CD14-positive monocyte (primary cell): ENCODE results near the gene RNFT2. TPM values are rescaled to one million over a fixed set of nuclear protein-coding genes. Genes with fewer than 3 reads are reported as not detected.

Experiments used
- DNase-seq, 3 donors: peaks; one replicate each; pipeline ENCODE4 v3.0.0-alpha.2; 2011 to 2022
- H2AFZ ChIP-seq: 2 replicates; pipeline ENCODE4 v1.6.0; 2012; ENCODE audit warnings: mild to moderate bottlenecking, low read depth, low read length, inconsistent platforms; ENCODE audit not compliant: insufficient read depth, poor library complexity, severe bottlenecking
- H3K27ac ChIP-seq, 2 donors: 1 replicate in 1 of 2; 2 replicates in 1 of 2; pipeline ENCODE4 v1.5.1; 2012 to 2013; ENCODE audit warnings: low read length in 2 of 2, control low read depth in 1 of 2, inconsistent platforms in 1 of 2, low read depth in 1 of 2, mild to moderate bottlenecking in 1 of 2
- H3K27me3 ChIP-seq, 2 donors: one replicate each; pipeline versions ENCODE4 v1.6.0 to v1.6.1; 2011 to 2013; ENCODE audit warnings: low read length in 2 of 2; ENCODE audit not compliant: control insufficient read depth in 2 of 2, insufficient read depth in 2 of 2
- H3K36me3 ChIP-seq, 2 donors: replicated peaks in 1 of 2; 1 replicate in 1 of 2; 2 replicates in 1 of 2; pipeline versions ENCODE4 v1.5.1 to v1.6.1; 2012 to 2013; ENCODE audit warnings: low read length in 2 of 2, control low read depth in 1 of 2, inconsistent platforms in 1 of 2, mild to moderate bottlenecking in 1 of 2; ENCODE audit not compliant: insufficient read depth in 2 of 2, control insufficient read depth in 1 of 2
- H3K4me1 ChIP-seq, 2 donors: 1 replicate in 1 of 2; 2 replicates in 1 of 2; pipeline versions ENCODE4 v1.5.1 to v1.6.1; 2012 to 2013; ENCODE audit warnings: low read length in 2 of 2, control low read depth in 1 of 2, inconsistent platforms in 1 of 2, mild to moderate bottlenecking in 1 of 2, moderate library complexity in 1 of 2; ENCODE audit not compliant: insufficient read depth in 2 of 2, control insufficient read depth in 1 of 2
- H3K4me2 ChIP-seq: replicated peaks from 2 replicates; pipeline ENCODE3; 2012; ENCODE audit warnings: low read length, moderate library complexity, mild to moderate bottlenecking; ENCODE audit not compliant: poor library complexity, severe bottlenecking; ENCODE audit errors: extremely low read depth
- H3K4me3 ChIP-seq, 3 experiments: fragments of 200-600 bp in 1 of 3; sonication (generic) in 1 of 3; replicated peaks in 1 of 3; 1 replicate in 2 of 3; 2 replicates in 1 of 3; pipeline ENCODE4 v1.5.1; 2011 to 2013; ENCODE audit warnings: low read length in 3 of 3, mild to moderate bottlenecking in 3 of 3, control low read depth in 2 of 3, low read depth in 2 of 3, inconsistent platforms in 1 of 3, moderate library complexity in 1 of 3
- H3K79me2 ChIP-seq: 2 replicates; pipeline ENCODE4 v1.6.0; 2012; ENCODE audit warnings: mild to moderate bottlenecking, control low read depth, inconsistent platforms, low read length, moderate library complexity; ENCODE audit not compliant: insufficient read depth
- H3K9ac ChIP-seq: 2 replicates; pipeline ENCODE4 v1.6.0; 2017; ENCODE audit warnings: low read length, mild to moderate bottlenecking; ENCODE audit not compliant: insufficient read depth, poor library complexity, severe bottlenecking
- H3K9me3 ChIP-seq, 2 donors: replicated peaks in 1 of 2; 1 replicate in 1 of 2; 2 replicates in 1 of 2; pipeline versions ENCODE4 v1.5.1 to v1.6.1; 2012 to 2013; ENCODE audit warnings: low read length in 2 of 2, control low read depth in 1 of 2; ENCODE audit not compliant: control insufficient read depth in 1 of 2, insufficient read depth in 1 of 2
- H4K20me1 ChIP-seq: 2 replicates; pipeline ENCODE4 v1.6.0; 2012; ENCODE audit warnings: mild to moderate bottlenecking, low read length, control low read depth, moderate library complexity; ENCODE audit not compliant: insufficient read depth
- H3K27ac Mint-ChIP-seq, 7 donors: one replicate each; pipeline ENCODE4 v1.8.0; 2020; ENCODE audit warnings: mild to moderate bottlenecking in 7 of 7, mixed read lengths in 7 of 7, moderate library complexity in 6 of 7, inconsistent platforms in 2 of 7
- H3K27me3 Mint-ChIP-seq, 3 donors: one replicate each; pipeline ENCODE4 v1.8.0; 2021 to 2022; ENCODE audit warnings: low read depth in 3 of 3, mild to moderate bottlenecking in 3 of 3, mixed read lengths in 3 of 3, moderate library complexity in 3 of 3, inconsistent platforms in 1 of 3
- H3K36me3 Mint-ChIP-seq, 2 donors: one replicate each; pipeline ENCODE4 v1.8.0; 2020; ENCODE audit warnings: mixed read lengths in 2 of 2, inconsistent platforms in 1 of 2, mild to moderate bottlenecking in 1 of 2
- H3K4me1 Mint-ChIP-seq: one replicate; pipeline ENCODE4 v1.8.0; 2020; ENCODE audit warnings: mild to moderate bottlenecking, mixed read lengths
- H3K4me3 Mint-ChIP-seq, 2 donors: one replicate each; pipeline ENCODE4 v1.8.0; 2020; ENCODE audit warnings: mild to moderate bottlenecking in 2 of 2, mixed read lengths in 2 of 2, moderate library complexity in 1 of 2
- H3K9me3 Mint-ChIP-seq, 7 donors: one replicate each; pipeline ENCODE4 v1.8.0; 2020 to 2022; ENCODE audit warnings: mixed read lengths in 7 of 7, mild to moderate bottlenecking in 6 of 7, moderate library complexity in 6 of 7, inconsistent platforms in 2 of 7
- CTCF ChIP-seq: fragments of 200-600 bp; IDR thresholded peaks from one replicate; pipeline ENCODE4 v1.8.0; 2022; ENCODE audit warnings: antibody characterized with exemption, mild to moderate bottlenecking
- WGBS: methylation state at CpG from one replicate; pipeline ENCODE4 v1.1.5; 2013; ENCODE audit warnings: missing lambda C conversion rate; ENCODE audit not compliant: insufficient coverage; 5-methylcytosine and 5-hydroxymethylcytosine counted together
- intact Hi-C, 2 donors: fragments of 100-400 bp; cut with micrococcal nuclease; formaldehyde crosslinking; loops; one replicate each; pipeline versions ENCODE4 v1.15.0 to v1.15.1; 2023
- polyA plus RNA-seq, 3 donors: library from polyadenylated mRNA; depleted of rRNA in 1 of 3; unstranded in 2 of 3; stranded (reverse) in 1 of 3; fragments of 300-500 nt in 2 of 3; fragments of >200 nt in 1 of 3; fragmentation: Illumina TruSeq in 2 of 3; gene quantifications; 1 replicate in 2 of 3; 2 replicates in 1 of 3; pipeline ENCODE4 v1.2.3, GENCODE V29; 2012 to 2021

RNFT2 gene
- polyA plus RNA-seq, 3 donors: 0.05 TPM; not detected in 2

- H3K9me3 Mint-ChIP-seq: no peaks in the 10 kb centered on the region
- peaks cover 10% of the 10 kb centered on the region for H3K4me1 Mint-ChIP-seq
- Histone ChIP-seq H3K27ac (no peak overlapping the region), H2AFZ (peak overlapping the region; percentile 54), H3K36me3 (peaks cover 0 to 15% of the 10 kb centered on the region in 2 donors), H3K79me2 (no peaks in the 10 kb centered on the region), H3K27me3 (peaks cover 15 to 20% of the 10 kb centered on the region in 2 donors), H3K4me1 (peaks cover 7 to 8% of the 10 kb centered on the region in 2 donors), H3K4me3 (no peak overlapping the region), H3K9me3 (no peaks in the 10 kb centered on the region), H3K9ac (no peak overlapping the region), H4K20me1 (no peaks in the 10 kb centered on the region), H3K4me2 (peak overlapping the region; percentile 43)
- TF ChIP-seq CTCF: peak; percentile 75
- peak; percentile 30 to 41 (median 39) for DNase-seq
- peak overlapping the region in 1 of 7 donors; percentile 27 for H3K27ac Mint-ChIP-seq
- H3K36me3 Mint-ChIP-seq: peaks cover 14 to 16% of the 10 kb centered on the region in 2 donors
- WGBS: 23% methylated on average over 24 of the region's 26 CpGs
- H3K27me3 Mint-ChIP-seq: peaks cover 18 to 25% (median 20%) of the 10 kb centered on the region in 3 donors
- H3K4me3 Mint-ChIP-seq: peak overlapping the region; percentile 59 to 85
- intact Hi-C loops: loop anchor here (5.0 to 10.0 kb wide), 2 partner anchors 712 to 714 kb away; no protein-coding TSS in a partner anchor
Measured at GRCh38 chr12:116708826-116709756, 29.0 kb upstream of the RNFT2 start.

- TF ChIP-seq CTCF: no peak
- peaks cover 7 to 8% of the 10 kb centered on the region in 2 donors for H3K4me1 ChIP-seq
- H3K27ac Mint-ChIP-seq: no peak overlapping the region
- peaks cover 10% of the 10 kb centered on the region for H3K4me1 Mint-ChIP-seq
- no peaks in the 10 kb centered on the region for H3K9me3 ChIP-seq
- 54% methylated on average over 8 of the region's 10 CpGs for WGBS
- no peak overlapping the region for H3K4me2 ChIP-seq
- H3K36me3 Mint-ChIP-seq: peaks cover 16 to 22% of the 10 kb centered on the region in 2 donors
- H3K4me3 Mint-ChIP-seq: peak overlapping the region in 1 of 2 donors; percentile 33
- H3K27me3 Mint-ChIP-seq: peaks cover 18 to 25% (median 20%) of the 10 kb centered on the region in 3 donors
- H4K20me1 ChIP-seq: no peaks in the 10 kb centered on the region
- no peaks in the 10 kb centered on the region for H3K79me2 ChIP-seq
- H3K27ac ChIP-seq: no peak overlapping the region
- no peak overlapping the region for H2AFZ ChIP-seq
- intact Hi-C loops: loop anchor here (5.0 to 10.0 kb wide), 2 partner anchors 712 to 715 kb away; no protein-coding TSS in a partner anchor
- peaks cover 15 to 20% of the 10 kb centered on the region in 2 donors for H3K27me3 ChIP-seq
- no peak for DNase-seq
- peaks cover 0 to 18% of the 10 kb centered on the region in 2 donors for H3K36me3 ChIP-seq
- H3K4me3 ChIP-seq: no peak overlapping the region
- H3K9ac ChIP-seq: no peak overlapping the region
- H3K9me3 Mint-ChIP-seq: no peaks in the 10 kb centered on the region
Measured at GRCh38 chr12:116709768-116710167, 28.3 kb upstream of the RNFT2 start.
